SU-DHL-6 (cell line): ENCODE data around the gene GARIN1A.
"Not testable (repeated sequence)": the region's sequence is repeated elsewhere in the genome, so short reads cannot be mapped to it uniquely, and the experiment has no call there.

Source experiments
- EZH2phosphoT487 ChIP-seq: fragments of 200-600 bp; sonication (generic), shearing (Covaris generic); conservative IDR thresholded peaks from 2 replicates; pipeline ENCODE4 v1.6.1; 2018; ENCODE audit warnings: mild to moderate bottlenecking, antibody characterized with exemption, low read length, moderate library complexity, mixed read lengths
- TF ChIP-seq, protein P1 (sequence below): fragments of 200-600 bp; sonication (generic); IDR thresholded peaks from one replicate; pipeline ENCODE4 v1.5.1; 2017; ENCODE audit warnings: antibody characterized with exemption, mild to moderate bottlenecking, low read length, moderate library complexity; ENCODE audit not compliant: insufficient read depth, poor library complexity, severe bottlenecking

DNA sequence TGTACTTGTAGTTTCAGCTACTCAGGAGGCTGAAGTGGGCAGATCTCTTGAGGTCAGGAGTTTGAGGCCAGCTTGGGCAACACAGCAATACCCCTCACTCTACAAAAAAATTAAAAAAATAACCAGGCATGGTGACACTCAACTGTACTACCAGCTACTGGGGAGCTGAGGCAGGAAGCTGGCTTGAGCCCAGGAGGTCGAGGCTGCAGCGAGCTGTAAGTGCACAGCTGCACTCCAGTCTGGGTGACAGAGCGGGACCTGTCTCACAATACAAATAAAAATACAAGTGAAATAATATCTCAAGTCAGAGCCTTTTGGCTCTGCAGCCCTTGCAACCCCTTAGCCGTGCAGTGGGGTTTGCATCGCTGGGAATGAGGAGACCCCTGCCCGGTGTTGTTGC is 25.2 kb upstream of the GARIN1A start:
- TF ChIP-seq, protein P1, sequence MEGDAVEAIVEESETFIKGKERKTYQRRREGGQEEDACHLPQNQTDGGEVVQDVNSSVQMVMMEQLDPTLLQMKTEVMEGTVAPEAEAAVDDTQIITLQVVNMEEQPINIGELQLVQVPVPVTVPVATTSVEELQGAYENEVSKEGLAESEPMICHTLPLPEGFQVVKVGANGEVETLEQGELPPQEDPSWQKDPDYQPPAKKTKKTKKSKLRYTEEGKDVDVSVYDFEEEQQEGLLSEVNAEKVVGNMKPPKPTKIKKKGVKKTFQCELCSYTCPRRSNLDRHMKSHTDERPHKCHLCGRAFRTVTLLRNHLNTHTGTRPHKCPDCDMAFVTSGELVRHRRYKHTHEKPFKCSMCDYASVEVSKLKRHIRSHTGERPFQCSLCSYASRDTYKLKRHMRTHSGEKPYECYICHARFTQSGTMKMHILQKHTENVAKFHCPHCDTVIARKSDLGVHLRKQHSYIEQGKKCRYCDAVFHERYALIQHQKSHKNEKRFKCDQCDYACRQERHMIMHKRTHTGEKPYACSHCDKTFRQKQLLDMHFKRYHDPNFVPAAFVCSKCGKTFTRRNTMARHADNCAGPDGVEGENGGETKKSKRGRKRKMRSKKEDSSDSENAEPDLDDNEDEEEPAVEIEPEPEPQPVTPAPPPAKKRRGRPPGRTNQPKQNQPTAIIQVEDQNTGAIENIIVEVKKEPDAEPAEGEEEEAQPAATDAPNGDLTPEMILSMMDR, result not testable (repeated sequence)
- not testable (repeated sequence) for TF ChIP-seq EZH2phosphoT487
